ENCODE results near the gene EBPL. TPM values are rescaled to one million over a fixed set of nuclear protein-coding genes. Genes with fewer than 3 reads are reported as not detected.

The EBPL gene
- polyA plus RNA-seq, 1 donor (not counting 4 experiments of a cell fraction or from before 2014, with no cell fraction given) = 107 TPM

DNA sequence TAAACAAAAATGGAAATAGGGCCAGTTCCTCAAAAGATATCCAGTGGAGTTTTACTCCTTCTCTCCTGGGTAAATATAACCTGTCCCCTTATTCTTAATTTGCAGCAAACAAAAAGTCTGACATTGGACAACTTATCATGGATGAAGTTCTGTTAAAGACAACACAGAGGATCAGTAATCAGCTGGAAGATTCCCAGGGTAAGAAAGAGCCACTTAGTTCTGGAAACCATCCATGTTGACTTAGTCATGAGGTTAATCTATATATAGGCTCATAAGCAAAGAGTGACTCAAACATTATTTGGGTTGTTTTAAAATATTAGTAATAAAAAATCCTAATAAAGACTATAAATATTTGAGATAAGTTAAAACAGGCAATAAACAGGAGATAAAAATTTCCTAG, 40.5 kb upstream of the EBPL start:
- Histone ChIP-seq H3K79me2 (ENCODE audit: control insufficient read depth, insufficient read depth, low read length) (no peaks in the 10 kb centered on the region), H2AFZ (ENCODE audit: control insufficient read depth, low read length) (no peak overlapping the region), H3K4me1 (ENCODE audit: control insufficient read depth, extremely low read depth, insufficient read depth, low read length) (no peaks in the 10 kb centered on the region), H3K36me3 (ENCODE audit: control insufficient read depth in 2 of 2, extremely low read depth in 1 of 2, insufficient read depth in 2 of 2, low read length in 2 of 2) (no peaks in the 10 kb centered on the region), H4K20me1 (ENCODE audit: control insufficient read depth, extremely low read depth, insufficient read depth, low read length) (no peaks in the 10 kb centered on the region), H3K9me3 (ENCODE audit: control insufficient read depth, low read depth, low read length) (no peaks in the 10 kb centered on the region), H3K9me1 (ENCODE audit: control insufficient read depth, extremely low read depth, insufficient read depth, low read length) (no peaks in the 10 kb centered on the region), H3K4me3 (ENCODE audit: control insufficient read depth in 2 of 3, extremely low read depth in 1 of 3, insufficient read depth in 2 of 3, low read depth in 1 of 3, low read length in 3 of 3) (no peak overlapping the region), H3K27ac (ENCODE audit: control insufficient read depth, insufficient read depth, low read length) (no peak overlapping the region), H3K27me3 (ENCODE audit: control insufficient read depth, extremely low read depth, insufficient read depth, low read length) (no peaks in the 10 kb centered on the region), H3K9ac (ENCODE audit: control insufficient read depth, extremely low read depth, insufficient read depth, low read length) (no peak overlapping the region), H3K4me2 (ENCODE audit: control insufficient read depth, extremely low read depth, insufficient read depth, low read depth, low read length) (no peak overlapping the region)
- TF ChIP-seq, protein P1, sequence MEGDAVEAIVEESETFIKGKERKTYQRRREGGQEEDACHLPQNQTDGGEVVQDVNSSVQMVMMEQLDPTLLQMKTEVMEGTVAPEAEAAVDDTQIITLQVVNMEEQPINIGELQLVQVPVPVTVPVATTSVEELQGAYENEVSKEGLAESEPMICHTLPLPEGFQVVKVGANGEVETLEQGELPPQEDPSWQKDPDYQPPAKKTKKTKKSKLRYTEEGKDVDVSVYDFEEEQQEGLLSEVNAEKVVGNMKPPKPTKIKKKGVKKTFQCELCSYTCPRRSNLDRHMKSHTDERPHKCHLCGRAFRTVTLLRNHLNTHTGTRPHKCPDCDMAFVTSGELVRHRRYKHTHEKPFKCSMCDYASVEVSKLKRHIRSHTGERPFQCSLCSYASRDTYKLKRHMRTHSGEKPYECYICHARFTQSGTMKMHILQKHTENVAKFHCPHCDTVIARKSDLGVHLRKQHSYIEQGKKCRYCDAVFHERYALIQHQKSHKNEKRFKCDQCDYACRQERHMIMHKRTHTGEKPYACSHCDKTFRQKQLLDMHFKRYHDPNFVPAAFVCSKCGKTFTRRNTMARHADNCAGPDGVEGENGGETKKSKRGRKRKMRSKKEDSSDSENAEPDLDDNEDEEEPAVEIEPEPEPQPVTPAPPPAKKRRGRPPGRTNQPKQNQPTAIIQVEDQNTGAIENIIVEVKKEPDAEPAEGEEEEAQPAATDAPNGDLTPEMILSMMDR (optimal IDR thresholded peaks at IDR 0.05 in 1 of 3, IDR thresholded peaks at IDR 0.05 in 1 of 3, conservative IDR thresholded peaks at IDR 0.05 in 1 of 3; ENCODE audit: extremely low read depth in 1 of 3, insufficient read depth in 2 of 3, low read length in 3 of 3) = no peak
- no peak for TF ChIP-seq EZH2 (IDR thresholded peaks at IDR 0.05; ENCODE audit: low read length)
- FAIRE-seq = no peak
- dilution Hi-C loops (cut with MboI; ENCODE audit: extremely low pct_ligation_motif_present, low sequenced_read_pairs) = no loop called here
- no peak for DNase-seq (ENCODE audit: low read depth, low spot score)

DNA sequence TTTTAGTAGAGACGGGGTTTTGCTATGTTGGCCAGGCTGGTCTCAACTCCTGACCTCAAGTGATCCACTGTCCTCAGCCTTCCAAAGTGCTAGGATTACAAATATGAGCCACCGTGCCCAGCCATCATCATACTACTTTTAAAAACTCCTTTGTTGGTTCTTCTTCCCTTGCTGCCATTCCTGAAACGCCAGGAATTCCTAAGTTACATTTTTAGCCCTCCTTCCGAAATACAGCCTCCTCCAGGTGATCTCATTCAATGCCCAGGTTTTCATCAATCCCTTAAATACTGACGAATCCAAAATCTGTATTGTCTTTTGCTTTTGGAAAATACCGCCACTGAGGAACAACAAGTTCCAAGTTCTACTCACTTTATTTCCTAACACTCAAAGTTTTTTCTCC, 25.3 kb upstream of the EBPL start:
- H3K79me2 ChIP-seq (ENCODE audit: control insufficient read depth, insufficient read depth, low read length) = no peaks in the 10 kb centered on the region
- H3K4me3 ChIP-seq (ENCODE audit: control insufficient read depth in 2 of 3, extremely low read depth in 1 of 3, insufficient read depth in 2 of 3, low read depth in 1 of 3, low read length in 3 of 3) = no peak overlapping the region
- H3K9me1 ChIP-seq (ENCODE audit: control insufficient read depth, extremely low read depth, insufficient read depth, low read length) = no peaks in the 10 kb centered on the region
- H3K27me3 ChIP-seq (ENCODE audit: control insufficient read depth, extremely low read depth, insufficient read depth, low read length) = no peaks in the 10 kb centered on the region
- no peaks in the 10 kb centered on the region for H4K20me1 ChIP-seq (ENCODE audit: control insufficient read depth, extremely low read depth, insufficient read depth, low read length)
- H3K27ac ChIP-seq (ENCODE audit: control insufficient read depth, insufficient read depth, low read length) = no peak overlapping the region
- dilution Hi-C loops (cut with MboI; ENCODE audit: extremely low pct_ligation_motif_present, low sequenced_read_pairs) = no loop called here
- FAIRE-seq (no peak), DNase-seq (ENCODE audit: low read depth, low spot score) (no peak)
- no peak overlapping the region for H3K4me2 ChIP-seq (ENCODE audit: control insufficient read depth, extremely low read depth, insufficient read depth, low read depth, low read length)
- no peaks in the 10 kb centered on the region for H3K4me1 ChIP-seq (ENCODE audit: control insufficient read depth, extremely low read depth, insufficient read depth, low read length)
- no peak for TF ChIP-seq EZH2 (IDR thresholded peaks at IDR 0.05; ENCODE audit: low read length)
- TF ChIP-seq, protein P1 (optimal IDR thresholded peaks at IDR 0.05 in 1 of 3, IDR thresholded peaks at IDR 0.05 in 1 of 3, conservative IDR thresholded peaks at IDR 0.05 in 1 of 3; ENCODE audit: extremely low read depth in 1 of 3, insufficient read depth in 2 of 3, low read length in 3 of 3) = no peak
- H3K36me3 ChIP-seq (ENCODE audit: control insufficient read depth in 2 of 2, extremely low read depth in 1 of 2, insufficient read depth in 2 of 2, low read length in 2 of 2) = peaks cover 0 to 7% of the 10 kb centered on the region in 2 experiments
- no peak overlapping the region for H3K9ac ChIP-seq (ENCODE audit: control insufficient read depth, extremely low read depth, insufficient read depth, low read length)
- peaks cover 5% of the 10 kb centered on the region for H3K9me3 ChIP-seq (ENCODE audit: control insufficient read depth, low read depth, low read length)
- no peak overlapping the region for H2AFZ ChIP-seq (ENCODE audit: control insufficient read depth, low read length)
